Lung (tissue), 16 donors: Measurements from ENCODE around the gene LYPD4. TPM values are rescaled to one million over a fixed set of nuclear protein-coding genes. Genes with fewer than 3 reads are reported as not detected.

Experiments used
- ATAC-seq: fragments of 200-7000 bp; cut with Tn5 transposase; one replicate; pipeline ENCODE4 v1.9.1; 2020; ENCODE audit warnings: moderate number of reproducible peaks; ENCODE audit not compliant: insufficient read depth, low FRiP score
- DNase-seq, 3 donors: peaks; one replicate each; pipeline ENCODE4 v3.0.0-alpha.2; 2013 to 2017
- H3K27ac ChIP-seq, 2 donors: one replicate each; pipeline ENCODE4 v1.5.1; 2013; ENCODE audit warnings: mild to moderate bottlenecking in 2 of 2, moderate library complexity in 2 of 2, control low read depth in 1 of 2, inconsistent platforms in 1 of 2, low read depth in 1 of 2, low read length in 1 of 2
- H3K27me3 ChIP-seq, 3 donors: one replicate each; pipeline ENCODE4 v1.5.1; 2013; ENCODE audit warnings: low read length in 2 of 3; ENCODE audit not compliant: control insufficient read depth in 3 of 3, insufficient read depth in 3 of 3
- H3K36me3 ChIP-seq, 4 donors: one replicate each; pipeline ENCODE4 v1.5.1; 2013; ENCODE audit warnings: low read length in 4 of 4, mild to moderate bottlenecking in 1 of 4, moderate library complexity in 1 of 4; ENCODE audit not compliant: control insufficient read depth in 4 of 4, insufficient read depth in 4 of 4
- H3K4me1 ChIP-seq, 5 donors: one replicate each; pipeline ENCODE4 v1.5.1; 2013; ENCODE audit warnings: low read length in 5 of 5, mild to moderate bottlenecking in 2 of 5, moderate library complexity in 1 of 5; ENCODE audit not compliant: control insufficient read depth in 5 of 5, insufficient read depth in 5 of 5
- H3K4me3 ChIP-seq: one replicate; pipeline ENCODE4 v1.5.1; 2013; ENCODE audit warnings: mild to moderate bottlenecking, control low read depth, moderate library complexity
- H3K9ac ChIP-seq, 2 donors: one replicate each; pipeline ENCODE4 v1.5.1; 2013; ENCODE audit warnings: low read length in 2 of 2, control low read depth in 1 of 2; ENCODE audit not compliant: insufficient read depth in 1 of 2
- H3K9me3 ChIP-seq, 4 donors: one replicate each; pipeline ENCODE4 v1.5.1; 2013; ENCODE audit warnings: low read length in 3 of 4, mild to moderate bottlenecking in 1 of 4, moderate library complexity in 1 of 4; ENCODE audit not compliant: control insufficient read depth in 4 of 4, insufficient read depth in 3 of 4
- CTCF ChIP-seq: IDR thresholded peaks from 2 replicates; pipeline ENCODE4 v1.5.1; 2012; ENCODE audit warnings: mild to moderate bottlenecking; ENCODE audit errors: control extremely low read depth, extremely low read depth
- WGBS, 2 donors: extraction: QIAGEN DNeasy Blood & Tissue Kit; methylation state at CpG; one replicate each; pipeline ENCODE4 v1.1.7; 2013; 5-methylcytosine and 5-hydroxymethylcytosine counted together
- long read RNA-seq, 5 donors: transcript quantifications; one replicate each; lab custom pipeline, GENCODE V29; 2026
- polyA plus RNA-seq, 2 donors: library from polyadenylated mRNA; stranded (reverse); fragments of 200-250 nt; gene quantifications; one replicate each; pipeline ENCODE4 v1.2.1, GENCODE V29; 2013
- total RNA-seq, 2 donors: library from RNA; depleted of rRNA in 1 of 2; stranded (reverse); fragments of >200 nt in 1 of 2; gene quantifications; one replicate each; pipeline ENCODE4 v1.2.1, GENCODE V29; 2014 to 2021
- donor health status: control.
- donor health status: control.
- donor health status: Bipolar disorder and iron deficiency.
- donor health status: healthy.
- donor health status: DM: yes; HTN: yes; CAD: no.

LYPD4 gene
- total RNA-seq (not detected), polyA plus RNA-seq (not detected)
- long read RNA-seq, donor 1, result 0 reads
- long read RNA-seq, donor 2, partial matches to known transcripts, result 1,703 of 3,081 reads
- long read RNA-seq, donor 2, other reads (novel, unspliced or antisense), result 1,378 of 3,081 reads
- long read RNA-seq, donor 3, result 0 reads
- long read RNA-seq, donor 4, result 0 reads
- long read RNA-seq, donor 5, result 0 reads

GRCh38 chr19:41844601-41845000, at the start of gene LYPD4:
Gene LYPD4, minus strand, starts transcription at chr19:41844683. Its CDS starts 5,398 bp downstream, at chr19:41839285.
- H3K4me1 ChIP-seq, result no peaks in the 10 kb centered on the region
- ATAC-seq (no peak), DNase-seq (no peak)
- peaks cover 0 to 5% (median 0%) of the 10 kb centered on the region in 3 donors for H3K27me3 ChIP-seq
- no peak within 1 kb of the TSS for H3K9ac ChIP-seq
- H3K9me3 ChIP-seq, result peaks cover 0 to 3% (median 0%) of the 10 kb centered on the region in 4 donors
- no peak within 1 kb of the TSS for H3K27ac ChIP-seq
- H3K4me3 ChIP-seq, result no peak within 1 kb of the TSS
- no peak for TF ChIP-seq CTCF
- no peaks in the 10 kb centered on the region for H3K36me3 ChIP-seq
- 80 to 89% methylated on average over 30 of the region's 30 CpGs for WGBS, 2 donors

- Histone ChIP-seq H3K27me3 (no peaks in the 10 kb centered on the region), H3K9ac (no peak overlapping the region), H3K4me1 (peaks cover 0 to 1% (median 0%) of the 10 kb centered on the region in 5 donors), H3K9me3 (no peaks in the 10 kb centered on the region), H3K4me3 (no peak overlapping the region), H3K27ac (no peak overlapping the region), H3K36me3 (peaks cover 5 to 72% (median 13%) of the 10 kb centered on the region in 4 donors)
- ATAC-seq (no peak), DNase-seq (no peak)
- no peak for TF ChIP-seq CTCF
- WGBS, 2 donors, result 70 to 79% methylated on average over 6 of the region's 6 CpGs
Measured at GRCh38 chr19:41893899-41894298, 49.4 kb upstream of the LYPD4 start.

- no peak overlapping the region for H3K9ac ChIP-seq
- ATAC-seq (no peak), DNase-seq (no peak)
- H3K4me1 ChIP-seq, result peaks cover 0 to 7% (median 0%) of the 10 kb centered on the region in 5 donors
- H3K9me3 ChIP-seq, result no peaks in the 10 kb centered on the region
- H3K27me3 ChIP-seq, result no peaks in the 10 kb centered on the region
- 91% methylated on average over 33 to 34 of the region's 34 CpGs for WGBS, 2 donors
- H3K4me3 ChIP-seq, result no peak overlapping the region
- peaks cover 5 to 68% (median 15%) of the 10 kb centered on the region in 4 donors for H3K36me3 ChIP-seq
- no peak overlapping the region for H3K27ac ChIP-seq
- no peak for TF ChIP-seq CTCF
Measured at GRCh38 chr19:41892173-41892902, 47.9 kb upstream of the LYPD4 start.
